KMS-11 (cell line): ENCODE results near the gene ACER3.

Experiments used
- H2AFZ ChIP-seq: fragments of 200-600 bp; sonication (generic); 2 replicates; pipeline ENCODE4 v1.6.1; 2016; ENCODE audit warnings: antibody characterized with exemption, mixed run types, low read depth
- H3K27ac ChIP-seq: fragments of 200-600 bp; sonication (generic); 2 replicates; pipeline ENCODE4 v1.6.1; 2016; ENCODE audit warnings: mild to moderate bottlenecking, mixed run types
- H3K27me3 ChIP-seq: fragments of 200-600 bp; sonication (generic); 2 replicates; pipeline ENCODE4 v1.6.1; 2017; ENCODE audit warnings: mild to moderate bottlenecking, low read depth, mixed run types, moderate library complexity; ENCODE audit not compliant: insufficient read depth
- H3K36me3 ChIP-seq: fragments of 200-600 bp; sonication (generic); 2 replicates; pipeline ENCODE4 v1.6.1; 2017; ENCODE audit warnings: mild to moderate bottlenecking, mixed run types; ENCODE audit not compliant: insufficient read depth
- H3K4me1 ChIP-seq: fragments of 200-600 bp; sonication (generic); 2 replicates; pipeline ENCODE4 v1.6.1; 2016; ENCODE audit warnings: mild to moderate bottlenecking, low read depth, mixed run types; ENCODE audit not compliant: poor library complexity, severe bottlenecking
- H3K4me2 ChIP-seq: fragments of 200-600 bp; sonication (generic); 2 replicates; pipeline ENCODE4 v1.7.0; 2016; ENCODE audit warnings: mild to moderate bottlenecking, mixed run types
- H3K4me3 ChIP-seq: fragments of 200-600 bp; sonication (generic); IDR thresholded peaks from 2 replicates; pipeline ENCODE4 v1.6.1; 2017; ENCODE audit warnings: low read depth, low read length, mixed read lengths; ENCODE audit not compliant: insufficient read depth
- H3K79me2 ChIP-seq: fragments of 200-600 bp; sonication (generic); 2 replicates; pipeline ENCODE4 v1.6.1; 2016; ENCODE audit warnings: low read depth, mixed run types; ENCODE audit not compliant: insufficient read depth
- H3K9ac ChIP-seq: fragments of 200-600 bp; sonication (generic); 2 replicates; pipeline ENCODE4 v1.6.1; 2016; ENCODE audit warnings: mild to moderate bottlenecking, mixed run types
- H4K20me1 ChIP-seq: fragments of 200-600 bp; sonication (generic); 2 replicates; pipeline ENCODE4 v1.6.1; 2016; ENCODE audit warnings: mild to moderate bottlenecking, mixed run types; ENCODE audit not compliant: insufficient read depth
- CTCF ChIP-seq: fragments of 200-600 bp; sonication (generic); conservative IDR thresholded peaks from 2 replicates; pipeline ENCODE4 v1.6.1; 2017; ENCODE audit warnings: low read depth, mild to moderate bottlenecking, antibody characterized with exemption, low read length, moderate library complexity, mixed read lengths

The ACER3 gene

GRCh38 chr11:76919467-76919866 lies 58.7 kb downstream of the ACER3 start:
- Histone ChIP-seq H3K36me3 (no peaks in the 10 kb centered on the region), H4K20me1 (no peaks in the 10 kb centered on the region), H3K4me3 (no peak overlapping the region), H3K4me2 (peak overlapping the region; percentile 55), H2AFZ (no peak overlapping the region), H3K4me1 (peaks cover 23% of the 10 kb centered on the region), H3K9ac (no peak overlapping the region), H3K27ac (no peak overlapping the region), H3K27me3 (no peaks in the 10 kb centered on the region), H3K79me2 (no peaks in the 10 kb centered on the region)
- TF ChIP-seq CTCF, result 0 out of 2 replicates have a peak, but pooled peaks have one; percentile 6

- no peaks in the 10 kb centered on the region for H3K27me3 ChIP-seq
- peaks cover 23% of the 10 kb centered on the region for H3K4me1 ChIP-seq
- no peak overlapping the region for H3K4me3 ChIP-seq
- H3K36me3 ChIP-seq, result no peaks in the 10 kb centered on the region
- no peaks in the 10 kb centered on the region for H3K79me2 ChIP-seq
- H3K4me2 ChIP-seq, result peak overlapping the region; percentile 55
- peak; percentile 97 for TF ChIP-seq CTCF
- peak overlapping the region; percentile 69 for H2AFZ ChIP-seq
- H4K20me1 ChIP-seq, result no peaks in the 10 kb centered on the region
- H3K9ac ChIP-seq, result no peak overlapping the region; the same call in 1 of the 2 replicates
- peak overlapping the region; percentile 4; the same call in 1 of the 2 replicates for H3K27ac ChIP-seq
Measured at GRCh38 chr11:76919887-76920746, 59.4 kb downstream of the ACER3 start.

GRCh38 chr11:76927160-76927559 lies 66.4 kb downstream of the ACER3 start:
- no peak overlapping the region for H3K4me2 ChIP-seq
- no peaks in the 10 kb centered on the region for H3K4me1 ChIP-seq
- no peaks in the 10 kb centered on the region for H4K20me1 ChIP-seq
- no peaks in the 10 kb centered on the region for H3K79me2 ChIP-seq
- H3K36me3 ChIP-seq, result no peaks in the 10 kb centered on the region
- no peak overlapping the region for H3K27ac ChIP-seq
- H2AFZ ChIP-seq, result no peak overlapping the region
- no peak overlapping the region for H3K4me3 ChIP-seq
- H3K27me3 ChIP-seq, result no peaks in the 10 kb centered on the region
- H3K9ac ChIP-seq, result no peak overlapping the region
- no peak for TF ChIP-seq CTCF

- H3K79me2 ChIP-seq, result no peaks in the 10 kb centered on the region
- H2AFZ ChIP-seq, result no peak overlapping the region
- no peak overlapping the region for H3K9ac ChIP-seq
- H3K36me3 ChIP-seq, result no peaks in the 10 kb centered on the region
- H3K27ac ChIP-seq, result no peak overlapping the region
- H3K4me1 ChIP-seq, result no peaks in the 10 kb centered on the region
- H3K4me2 ChIP-seq, result no peak overlapping the region
- no peak for TF ChIP-seq CTCF
- no peaks in the 10 kb centered on the region for H3K27me3 ChIP-seq
- no peak overlapping the region for H3K4me3 ChIP-seq
- H4K20me1 ChIP-seq, result no peaks in the 10 kb centered on the region
Measured at GRCh38 chr11:76935042-76935441, 74.3 kb downstream of the ACER3 start.
